Measurements from ENCODE around the gene USP24.

Gene USP24

DNA sequence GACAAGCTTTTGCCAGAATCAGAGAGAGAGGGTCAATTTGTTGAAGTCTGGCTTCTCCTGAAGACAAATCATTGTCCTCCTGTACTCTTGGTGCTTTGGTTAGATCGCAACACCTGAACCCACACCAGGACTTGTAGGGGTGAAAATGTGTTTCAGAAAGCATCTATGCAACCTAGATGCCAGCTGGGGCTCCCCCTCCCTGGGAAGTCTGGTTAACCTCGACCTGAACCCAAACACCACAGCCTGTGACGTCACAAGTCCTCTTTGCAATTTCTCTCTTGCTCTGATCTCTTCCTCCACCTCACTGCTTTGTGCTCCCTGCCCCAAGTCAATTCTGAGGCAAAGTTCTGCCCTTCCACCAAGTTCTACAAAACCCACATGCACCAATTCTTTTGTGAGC is 42.8 kb upstream of the USP24 start:
- H3K27me3 ChIP-seq (ENCODE audit: low read depth, low read length): no peaks in the 10 kb centered on the region
- H3K9ac ChIP-seq (ENCODE audit: low read length): no peak overlapping the region
- no peaks in the 10 kb centered on the region for H3K79me2 ChIP-seq (ENCODE audit: low read length)
- peak overlapping the region; percentile 57; the same call in 1 of the 2 replicates for H2AFZ ChIP-seq (ENCODE audit: low read depth, low read length)
- H3K4me3 ChIP-seq (ENCODE audit: low read length): no peak overlapping the region
- no peaks in the 10 kb centered on the region for H3K36me3 ChIP-seq (replicated peaks; ENCODE audit: low read depth, low read length)
- H4K20me1 ChIP-seq (ENCODE audit: insufficient read depth, low read length): no peaks in the 10 kb centered on the region
- H3K4me2 ChIP-seq (ENCODE audit: low read length): peak overlapping the region; percentile 20
- H3K9me3 ChIP-seq (ENCODE audit: insufficient read depth, low read length): no peaks in the 10 kb centered on the region
- TF ChIP-seq EZH2phosphoT487 (IDR thresholded peaks at IDR 0.05; ENCODE audit: low read depth): no peak
- TF ChIP-seq, protein P1, sequence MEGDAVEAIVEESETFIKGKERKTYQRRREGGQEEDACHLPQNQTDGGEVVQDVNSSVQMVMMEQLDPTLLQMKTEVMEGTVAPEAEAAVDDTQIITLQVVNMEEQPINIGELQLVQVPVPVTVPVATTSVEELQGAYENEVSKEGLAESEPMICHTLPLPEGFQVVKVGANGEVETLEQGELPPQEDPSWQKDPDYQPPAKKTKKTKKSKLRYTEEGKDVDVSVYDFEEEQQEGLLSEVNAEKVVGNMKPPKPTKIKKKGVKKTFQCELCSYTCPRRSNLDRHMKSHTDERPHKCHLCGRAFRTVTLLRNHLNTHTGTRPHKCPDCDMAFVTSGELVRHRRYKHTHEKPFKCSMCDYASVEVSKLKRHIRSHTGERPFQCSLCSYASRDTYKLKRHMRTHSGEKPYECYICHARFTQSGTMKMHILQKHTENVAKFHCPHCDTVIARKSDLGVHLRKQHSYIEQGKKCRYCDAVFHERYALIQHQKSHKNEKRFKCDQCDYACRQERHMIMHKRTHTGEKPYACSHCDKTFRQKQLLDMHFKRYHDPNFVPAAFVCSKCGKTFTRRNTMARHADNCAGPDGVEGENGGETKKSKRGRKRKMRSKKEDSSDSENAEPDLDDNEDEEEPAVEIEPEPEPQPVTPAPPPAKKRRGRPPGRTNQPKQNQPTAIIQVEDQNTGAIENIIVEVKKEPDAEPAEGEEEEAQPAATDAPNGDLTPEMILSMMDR (IDR thresholded peaks at IDR 0.05; ENCODE audit: low read depth, low read length): no peak
- no peak overlapping the region for H3K27ac ChIP-seq (ENCODE audit: low read length)
- H3K4me1 ChIP-seq (ENCODE audit: low read length): peaks cover 40% of the 10 kb centered on the region

DNA sequence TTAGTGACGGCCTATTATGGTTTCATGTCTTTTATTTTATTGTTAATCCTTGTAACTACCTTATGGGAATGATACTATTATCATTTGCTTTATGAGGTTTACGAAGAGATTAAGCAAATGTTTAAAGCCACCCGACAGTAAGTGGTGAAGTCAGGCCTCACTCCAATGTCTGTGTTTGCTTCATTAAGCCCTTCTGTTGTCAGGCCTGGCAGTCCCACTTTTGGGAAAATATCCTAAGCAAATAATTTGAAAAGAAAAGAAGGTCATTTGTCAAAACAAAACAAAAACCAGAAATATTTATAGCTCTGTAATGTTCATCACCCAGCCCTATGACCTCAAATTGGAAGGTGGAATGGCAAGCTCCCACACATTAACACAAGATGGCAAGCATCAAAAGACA is 40.7 kb upstream of the USP24 start:
- H3K9ac ChIP-seq (ENCODE audit: low read length): no peak overlapping the region
- peaks cover 38% of the 10 kb centered on the region for H3K4me1 ChIP-seq (ENCODE audit: low read length)
- no peaks in the 10 kb centered on the region for H3K36me3 ChIP-seq (replicated peaks; ENCODE audit: low read depth, low read length)
- H3K9me3 ChIP-seq (ENCODE audit: insufficient read depth, low read length): no peaks in the 10 kb centered on the region
- H3K79me2 ChIP-seq (ENCODE audit: low read length): no peaks in the 10 kb centered on the region
- no peak overlapping the region for H3K4me3 ChIP-seq (ENCODE audit: low read length)
- H3K27me3 ChIP-seq (ENCODE audit: low read depth, low read length): no peaks in the 10 kb centered on the region
- no peak overlapping the region for H3K27ac ChIP-seq (ENCODE audit: low read length)
- TF ChIP-seq, protein P1 (IDR thresholded peaks at IDR 0.05; ENCODE audit: low read depth, low read length): no peak
- no peak for TF ChIP-seq EZH2phosphoT487 (IDR thresholded peaks at IDR 0.05; ENCODE audit: low read depth)
- no peaks in the 10 kb centered on the region for H4K20me1 ChIP-seq (ENCODE audit: insufficient read depth, low read length)
- H2AFZ ChIP-seq (ENCODE audit: low read depth, low read length): no peak overlapping the region
- no peak overlapping the region for H3K4me2 ChIP-seq (ENCODE audit: low read length)

DNA sequence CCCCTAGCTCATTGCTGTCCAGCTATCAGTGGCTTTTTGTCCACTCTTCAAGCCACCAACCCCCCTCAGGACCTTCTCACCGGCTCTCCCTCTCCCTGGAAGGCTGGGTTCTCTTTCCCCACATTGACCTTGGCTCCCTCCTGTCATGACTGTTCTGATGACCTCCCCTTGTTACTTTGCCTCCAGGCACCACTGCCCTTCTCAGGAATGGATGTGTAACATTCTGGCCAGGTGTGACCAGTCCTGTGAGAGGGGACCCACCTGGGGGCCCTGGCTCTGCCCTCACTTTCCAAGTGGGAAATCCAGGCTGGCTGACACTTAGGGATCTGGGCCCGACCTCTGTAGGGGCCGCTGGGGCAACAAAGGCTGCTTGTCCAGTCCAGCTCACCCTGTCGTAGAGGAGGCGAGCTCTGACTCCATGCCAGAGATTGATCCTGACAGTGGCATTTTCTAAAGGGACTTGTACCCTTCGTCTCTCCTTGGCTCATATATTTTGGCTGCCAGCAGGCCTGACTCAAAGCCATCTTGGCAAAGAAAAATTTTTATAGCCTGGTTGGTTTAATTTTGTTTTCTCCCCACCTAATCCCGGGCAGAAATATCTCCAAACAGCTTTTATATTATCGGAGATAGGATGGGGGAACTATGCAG is 37.9 kb upstream of the USP24 start:
- Histone ChIP-seq H2AFZ (ENCODE audit: low read depth, low read length) (no peak overlapping the region), H3K27ac (ENCODE audit: low read length) (no peak overlapping the region)

DNA sequence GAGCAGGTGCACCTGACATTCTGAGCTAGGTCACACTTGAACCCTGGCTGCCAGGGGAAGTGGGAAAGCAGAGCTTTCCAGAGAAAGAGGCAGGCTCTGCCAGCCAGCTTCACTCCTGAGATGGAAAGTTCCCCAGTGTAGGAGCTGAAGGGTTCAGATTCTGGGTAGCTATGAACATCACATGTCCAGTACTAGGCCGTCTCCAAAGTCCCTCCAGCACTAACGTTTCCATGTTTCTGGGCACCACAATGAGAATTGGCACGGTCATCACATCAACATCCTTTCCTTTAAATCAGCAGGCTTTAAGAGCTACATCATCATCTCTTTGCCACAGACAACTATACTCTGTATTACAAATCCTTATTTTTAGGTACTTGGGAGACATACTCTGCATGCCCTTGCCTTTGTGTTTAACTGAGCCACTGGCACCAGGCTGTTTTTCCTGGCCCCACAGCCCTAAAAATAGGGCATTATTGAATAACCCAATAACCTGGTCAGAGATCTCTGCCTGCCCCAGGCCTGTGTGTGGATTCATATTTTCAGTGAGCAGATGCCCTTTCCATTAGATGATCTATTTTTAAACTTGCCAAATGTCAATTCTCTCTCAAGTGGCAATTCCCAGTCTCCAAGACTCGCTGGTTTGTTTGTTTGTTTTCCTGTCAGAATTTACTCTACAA is 35.4 kb upstream of the USP24 start:
- H3K9me3 ChIP-seq (ENCODE audit: insufficient read depth, low read length): no peaks in the 10 kb centered on the region
- no peaks in the 10 kb centered on the region for H3K36me3 ChIP-seq (replicated peaks; ENCODE audit: low read depth, low read length)
- H3K27ac ChIP-seq (ENCODE audit: low read length): no peak overlapping the region
- TF ChIP-seq, protein P1 (IDR thresholded peaks at IDR 0.05; ENCODE audit: low read depth, low read length): no peak
- TF ChIP-seq EZH2phosphoT487 (IDR thresholded peaks at IDR 0.05; ENCODE audit: low read depth): no peak
- no peak overlapping the region for H3K4me3 ChIP-seq (ENCODE audit: low read length)
- no peaks in the 10 kb centered on the region for H3K79me2 ChIP-seq (ENCODE audit: low read length)
- no peak overlapping the region for H3K4me2 ChIP-seq (ENCODE audit: low read length)
- no peaks in the 10 kb centered on the region for H3K27me3 ChIP-seq (ENCODE audit: low read depth, low read length)
- H3K4me1 ChIP-seq (ENCODE audit: low read length): peaks cover 5% of the 10 kb centered on the region; the same call in 1 of the 2 replicates
- no peak overlapping the region for H2AFZ ChIP-seq (ENCODE audit: low read depth, low read length)
- H4K20me1 ChIP-seq (ENCODE audit: insufficient read depth, low read length): no peaks in the 10 kb centered on the region
- no peak overlapping the region for H3K9ac ChIP-seq (ENCODE audit: low read length)

More for the DNA sequence above, 37.9 kb upstream of the USP24 start:
- H3K36me3 ChIP-seq (replicated peaks; ENCODE audit: low read depth, low read length): no peaks in the 10 kb centered on the region
- H3K9ac ChIP-seq (ENCODE audit: low read length): no peak overlapping the region
- H3K9me3 ChIP-seq (ENCODE audit: insufficient read depth, low read length): no peaks in the 10 kb centered on the region
- H3K27me3 ChIP-seq (ENCODE audit: low read depth, low read length): no peaks in the 10 kb centered on the region
- no peak overlapping the region for H3K4me3 ChIP-seq (ENCODE audit: low read length)
- no peaks in the 10 kb centered on the region for H4K20me1 ChIP-seq (ENCODE audit: insufficient read depth, low read length)
- no peak for TF ChIP-seq EZH2phosphoT487 (IDR thresholded peaks at IDR 0.05; ENCODE audit: low read depth)
- TF ChIP-seq, protein P1 (IDR thresholded peaks at IDR 0.05; ENCODE audit: low read depth, low read length): no peak
- H3K4me2 ChIP-seq (ENCODE audit: low read length): no peak overlapping the region
- H3K4me1 ChIP-seq (ENCODE audit: low read length): peaks cover 10% of the 10 kb centered on the region
- H3K79me2 ChIP-seq (ENCODE audit: low read length): no peaks in the 10 kb centered on the region
